HG02870 (cell line): ENCODE results near the gene DEFB119.
"Not testable (repeated sequence)": the region's sequence is repeated elsewhere in the genome, so short reads cannot be mapped to it uniquely, and the experiment has no call there.

Experiments
- ATAC-seq: cut with Tn5 transposase; IDR thresholded peaks from one replicate; pipeline ENCODE4 v1.9.1; 2021; ENCODE audit warnings: mild to moderate bottlenecking, moderate library complexity; ENCODE audit not compliant: unreplicated experiment

Gene DEFB119, protein sequence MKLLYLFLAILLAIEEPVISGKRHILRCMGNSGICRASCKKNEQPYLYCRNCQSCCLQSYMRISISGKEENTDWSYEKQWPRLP

DNA sequence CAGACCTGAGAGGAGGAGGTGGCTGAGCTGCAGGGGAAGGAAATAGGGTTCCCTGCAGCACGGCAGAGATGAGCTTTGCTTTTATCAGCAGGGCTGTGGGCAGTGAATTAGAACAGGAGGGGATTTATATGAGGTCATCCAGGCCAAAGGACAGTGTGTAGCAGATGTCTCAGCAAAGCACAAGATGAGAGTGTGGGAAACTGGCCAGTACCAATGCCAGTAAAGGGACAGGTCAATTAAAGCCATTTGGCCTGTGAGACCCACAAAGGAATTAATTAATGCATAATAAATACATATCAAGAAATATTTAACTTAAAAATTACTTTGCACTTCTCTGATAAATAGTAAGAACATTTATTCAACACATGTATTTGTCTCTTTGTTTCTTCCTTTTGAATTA is at the start of gene DEFB119:
DEFB119 (minus strand) TSS at position 101 of the 400 bp plus-strand sequence. CDS start 107 bp downstream, outside the sequence.
- ATAC-seq: no peak

DNA sequence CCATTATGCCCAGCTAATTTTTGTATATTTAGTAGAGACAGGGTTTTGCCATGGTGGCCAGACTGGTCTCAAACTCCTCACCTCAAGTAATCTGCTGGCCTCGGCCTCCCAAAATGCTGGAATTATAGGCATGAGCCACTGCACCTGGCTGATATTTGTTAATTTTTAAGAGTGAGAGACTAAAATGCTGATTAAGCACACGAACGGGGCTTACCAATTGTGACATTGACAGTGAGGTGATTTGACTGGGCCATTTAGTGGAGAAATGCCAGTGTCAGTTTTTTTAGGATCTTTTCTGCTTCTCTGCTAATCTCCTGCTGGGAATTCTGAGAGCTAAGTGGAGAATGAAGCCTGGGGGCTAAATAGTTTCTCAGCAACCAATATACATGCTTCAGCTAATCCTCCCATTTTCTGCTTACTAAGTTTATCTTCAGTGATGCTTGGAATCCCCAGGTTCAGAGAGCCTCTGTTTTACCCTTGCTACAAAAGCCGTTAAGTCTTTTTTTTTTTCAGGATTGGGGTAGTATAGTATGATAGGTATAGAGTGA is 40.3 kb upstream of the DEFB119 start:
- ATAC-seq: no peak

DNA sequence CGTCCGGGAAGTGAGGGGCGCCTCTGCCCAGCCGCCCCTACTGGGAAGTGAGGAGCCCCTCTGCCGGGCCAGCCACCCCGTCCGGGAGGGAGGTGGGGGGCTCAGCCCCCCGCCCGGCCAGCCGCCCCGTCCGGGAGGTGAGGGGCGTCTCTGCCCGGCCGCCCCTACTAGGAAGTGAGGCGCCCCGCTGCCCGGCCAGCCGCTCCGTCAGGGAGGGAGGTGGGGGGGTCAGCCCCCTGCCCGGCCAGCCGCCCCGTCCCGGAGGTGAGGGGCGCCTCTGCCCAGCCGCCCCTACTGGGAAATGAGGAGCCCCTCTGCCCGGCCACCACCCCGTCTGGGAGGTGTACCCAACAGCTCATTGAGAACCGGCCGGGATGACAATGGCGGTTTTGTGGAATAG is 37.2 kb upstream of the DEFB119 start:
- not testable (repeated sequence) for ATAC-seq

DNA sequence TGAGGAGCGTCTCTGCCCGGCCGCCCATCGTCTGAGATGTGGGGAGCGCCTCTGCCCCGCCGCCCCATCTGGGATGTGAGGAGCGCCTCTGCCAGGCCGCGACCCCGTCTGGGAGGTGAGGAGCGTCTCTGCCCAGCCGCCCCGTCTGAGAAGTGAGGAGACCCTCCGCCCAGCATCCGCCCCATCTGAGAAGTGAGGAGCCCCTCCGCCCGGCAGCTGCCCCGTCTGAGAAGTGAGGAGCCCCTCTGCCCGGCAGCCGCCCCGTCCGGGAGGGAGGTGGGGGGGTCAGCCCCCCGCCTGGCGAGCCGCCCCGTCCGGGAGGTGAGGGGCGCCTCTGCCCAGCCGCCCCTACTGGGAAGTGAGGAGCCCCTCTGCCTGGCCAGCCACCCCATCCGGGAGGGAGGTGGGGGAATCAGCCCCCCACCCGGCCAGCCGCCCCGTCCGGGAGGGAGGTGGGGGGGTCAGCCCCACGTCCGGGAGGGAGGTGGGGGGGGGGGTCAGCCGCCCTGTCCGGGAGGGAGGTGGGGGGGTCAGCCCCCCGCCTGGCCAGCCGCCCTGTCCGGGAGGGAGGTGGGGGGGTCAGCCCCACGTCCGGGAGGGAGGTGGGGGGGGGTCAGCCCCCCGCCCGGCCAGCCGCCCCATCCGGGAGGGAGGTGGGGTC is 36.6 kb upstream of the DEFB119 start:
- ATAC-seq: not testable (repeated sequence)

DNA sequence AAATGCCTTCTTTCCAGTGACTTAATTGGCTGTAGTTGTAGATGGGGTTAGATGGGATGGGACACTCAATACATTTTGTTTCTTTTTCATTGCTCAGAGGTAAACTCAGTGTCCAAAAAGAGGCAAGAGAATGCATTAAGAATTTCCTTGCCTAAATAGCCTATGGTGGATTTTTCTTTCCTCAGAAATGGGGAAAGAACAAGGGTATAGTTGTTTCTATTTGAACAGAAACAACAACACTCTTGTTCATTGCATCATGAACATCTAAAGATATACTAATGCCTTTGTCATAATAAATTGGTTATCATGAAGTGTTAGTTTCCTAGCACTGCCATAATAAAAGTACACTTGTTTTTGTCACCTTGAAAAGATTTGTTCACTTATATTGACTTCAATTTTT is 35.4 kb upstream of the DEFB119 start:
- no peak for ATAC-seq

DNA sequence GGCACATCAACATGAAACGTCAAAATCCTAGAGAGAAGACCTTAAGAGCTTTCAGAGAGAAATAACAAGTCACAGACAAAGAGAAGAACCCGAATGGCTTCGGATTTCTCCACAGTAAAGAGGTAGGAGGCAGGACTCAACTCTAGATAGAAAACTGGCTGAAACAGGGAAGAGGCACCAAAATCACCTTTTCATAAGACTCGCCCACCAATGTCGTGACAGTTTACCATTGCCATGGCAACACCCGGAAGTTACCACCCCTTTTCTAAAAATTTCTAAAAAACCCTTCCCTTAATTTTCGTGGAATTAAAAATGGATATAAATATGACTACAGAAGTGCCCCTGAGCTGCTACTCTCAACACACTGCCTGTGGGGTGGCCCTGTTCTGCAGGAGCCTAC is 27.9 kb upstream of the DEFB119 start:
- no peak for ATAC-seq

DNA sequence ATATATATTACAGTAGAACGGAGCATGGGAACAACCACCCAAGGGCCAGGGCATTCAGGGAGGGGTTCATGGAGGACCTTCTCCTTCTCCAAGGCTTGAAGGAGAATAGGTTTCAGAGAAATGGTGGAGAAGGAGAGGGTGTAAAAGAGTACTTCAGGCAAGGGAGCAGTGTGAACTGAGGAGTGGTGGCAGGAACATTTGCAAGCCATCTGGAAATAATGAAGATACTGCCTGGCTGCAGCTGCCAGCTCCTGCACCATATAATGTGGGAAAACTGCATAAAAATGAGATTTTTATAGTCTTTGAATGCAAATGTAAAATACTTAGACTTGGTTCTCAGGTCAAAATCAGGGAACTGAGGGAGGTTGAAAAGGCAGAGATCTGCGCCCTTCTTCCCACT is 25.3 kb upstream of the DEFB119 start:
- no peak for ATAC-seq

DNA sequence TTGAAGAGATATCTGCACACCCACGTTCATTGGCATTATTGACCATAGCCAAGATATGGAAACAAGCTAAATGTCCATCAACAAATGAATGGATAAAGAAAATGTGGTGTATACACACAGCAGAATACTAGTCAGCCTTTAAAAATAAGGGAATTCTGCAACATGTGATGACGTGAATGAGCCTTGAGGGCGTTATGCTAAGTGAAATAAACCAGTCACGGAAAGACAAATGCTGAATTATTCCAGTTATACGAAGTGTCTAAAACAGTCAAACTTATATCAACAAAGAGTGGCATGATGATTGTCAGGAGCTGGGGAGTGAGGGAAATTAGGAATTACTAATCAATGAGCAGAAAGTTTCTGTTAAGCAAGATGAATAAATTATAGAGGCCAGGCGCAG is 24.0 kb upstream of the DEFB119 start:
- ATAC-seq: no peak

DNA sequence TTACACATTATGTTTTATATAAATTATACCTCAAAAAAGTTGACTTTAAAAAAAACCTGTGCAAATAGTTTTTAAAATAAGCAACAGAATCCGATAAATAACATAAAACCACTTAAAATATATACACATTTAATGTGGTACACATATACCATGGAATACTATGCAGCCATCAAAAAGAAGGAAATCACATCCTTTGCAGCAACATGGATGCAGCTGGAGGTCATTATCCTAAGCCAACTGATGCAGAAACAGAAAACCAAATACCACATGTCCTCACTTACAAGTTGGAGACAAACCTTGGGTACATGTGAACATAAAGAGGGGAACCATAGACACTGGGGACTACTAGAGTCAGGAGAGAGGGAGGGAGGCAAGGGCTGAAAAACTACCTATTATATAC is 19.6 kb upstream of the DEFB119 start:
- no peak for ATAC-seq

DNA sequence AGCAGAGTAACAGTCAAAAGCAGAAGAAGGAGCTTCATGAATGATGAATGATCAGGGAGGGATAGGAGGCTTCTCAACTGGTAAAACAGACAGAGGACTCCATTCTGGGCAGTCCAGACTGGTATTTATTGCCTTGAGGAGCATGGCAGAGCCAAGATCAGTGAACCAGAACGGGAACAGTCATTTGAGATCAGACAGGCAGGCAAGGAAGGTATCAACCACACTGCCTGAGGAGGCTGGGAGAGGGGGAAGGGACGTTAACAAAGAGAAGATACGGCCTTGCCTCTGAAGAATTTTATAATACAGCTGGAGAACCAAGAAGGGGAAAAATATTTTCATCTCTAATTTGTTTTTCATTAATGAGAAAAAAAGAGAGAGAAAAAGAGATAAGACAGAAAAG is 15.7 kb upstream of the DEFB119 start, which contains the start of gene DEFB121:
DEFB121 (minus strand) TSS at position 101 of the 400 bp plus-strand sequence; CDS start at position 38, 63 bp downstream.
- no peak for ATAC-seq

DNA sequence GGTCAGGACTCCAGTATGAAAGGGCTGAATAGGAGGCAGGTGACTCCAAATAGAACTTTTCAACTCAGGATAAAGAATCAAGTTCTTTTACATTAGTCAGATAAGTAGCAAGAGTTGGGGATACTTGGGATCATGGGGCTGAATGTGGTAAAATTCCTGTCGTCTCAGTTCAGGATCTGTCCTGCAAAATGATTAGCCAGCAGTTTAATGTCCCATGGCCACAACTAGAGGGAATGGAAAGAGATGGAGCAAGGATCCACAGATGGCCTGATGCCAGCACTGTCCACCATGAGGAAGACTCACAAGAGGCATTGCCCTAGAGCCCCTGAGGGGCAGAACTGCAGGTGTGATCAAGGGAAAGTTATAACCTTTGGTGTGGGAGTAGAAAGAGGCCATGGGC is 13.5 kb upstream of the DEFB119 start:
- ATAC-seq: no peak

DNA sequence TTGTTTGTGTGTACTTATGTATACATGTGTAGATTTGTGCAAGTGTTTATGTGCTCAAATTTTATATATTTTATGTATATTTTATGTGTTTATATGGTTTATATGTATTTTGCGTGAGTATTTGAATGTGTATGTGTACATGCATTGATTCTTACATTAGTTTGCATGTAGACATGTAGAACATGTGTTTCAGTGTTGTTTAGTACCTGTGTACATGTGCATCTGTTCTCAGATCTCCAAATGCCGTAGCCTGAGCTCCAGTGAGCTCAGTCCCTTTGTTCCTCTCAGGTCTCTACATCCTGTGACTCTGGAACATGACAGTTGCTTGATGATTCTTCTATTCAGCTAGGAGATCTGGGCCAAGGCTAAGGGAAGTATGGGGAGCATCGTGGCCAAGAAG is 4.5 kb upstream of the DEFB119 start:
- ATAC-seq: no peak

DNA sequence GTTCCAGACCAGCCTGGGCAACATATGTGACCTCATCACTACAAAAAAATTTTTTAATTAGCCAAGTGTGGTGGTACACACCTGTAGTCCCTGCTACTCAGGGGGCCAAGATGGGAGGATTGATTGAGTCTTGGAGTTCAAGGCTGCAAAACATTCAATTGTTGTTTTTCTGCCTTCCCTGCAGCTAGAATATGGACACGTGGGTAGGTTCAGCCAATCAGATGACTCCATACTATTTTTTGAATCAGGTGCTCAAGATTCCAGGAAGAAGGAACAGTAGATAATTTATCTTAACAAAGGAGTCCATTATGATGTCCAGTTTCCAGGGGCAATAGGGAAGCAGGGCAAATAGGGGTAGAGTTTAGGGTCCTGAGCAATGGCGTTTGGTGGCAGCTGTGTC is 2.4 kb upstream of the DEFB119 start:
- no peak for ATAC-seq

DNA sequence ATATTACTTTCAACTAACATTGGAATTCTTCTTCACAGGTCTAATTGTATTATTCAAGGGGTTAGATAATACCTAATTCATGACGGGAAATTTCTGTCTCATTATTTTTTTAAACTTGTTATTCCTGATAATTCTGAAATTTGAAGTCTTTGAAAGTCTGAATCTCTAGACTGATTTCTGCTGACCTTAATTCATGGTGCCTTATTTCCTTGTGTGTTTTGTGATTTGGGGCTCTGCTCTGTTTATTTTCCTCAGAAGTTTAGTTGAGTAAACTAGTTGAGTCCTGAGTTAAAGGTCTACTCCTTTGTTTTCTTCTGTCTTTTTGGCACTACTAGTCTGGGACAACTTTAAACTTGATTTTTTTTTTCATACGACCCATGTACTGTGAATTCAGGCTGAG is 16.0 kb downstream of the DEFB119 start:
- ATAC-seq: no peak

DNA sequence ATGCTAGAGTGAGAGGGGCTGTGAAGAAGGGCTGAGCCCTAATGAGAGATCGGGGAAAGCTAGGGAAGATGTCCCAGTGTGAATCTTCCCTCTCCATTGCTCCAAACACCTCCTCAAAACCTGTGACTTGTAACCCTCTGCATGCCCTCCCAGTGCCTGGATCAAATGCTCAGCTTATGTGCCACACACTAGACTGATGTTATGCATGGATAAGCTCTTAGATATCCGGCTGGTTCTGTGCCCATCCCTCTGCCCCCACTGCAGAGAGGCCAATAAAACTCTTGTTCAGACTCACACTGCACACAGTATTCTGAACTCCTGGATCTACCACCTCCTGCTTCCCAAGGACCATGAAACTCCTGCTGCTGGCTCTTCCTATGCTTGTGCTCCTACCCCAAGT is 22.1 kb downstream of the DEFB119 start, which contains the start of gene DEFB118:
DEFB118 (plus strand) TSS at position 301 of the 400 bp plus-strand sequence; CDS start at position 351, 50 bp downstream.
- no peak for ATAC-seq

DNA sequence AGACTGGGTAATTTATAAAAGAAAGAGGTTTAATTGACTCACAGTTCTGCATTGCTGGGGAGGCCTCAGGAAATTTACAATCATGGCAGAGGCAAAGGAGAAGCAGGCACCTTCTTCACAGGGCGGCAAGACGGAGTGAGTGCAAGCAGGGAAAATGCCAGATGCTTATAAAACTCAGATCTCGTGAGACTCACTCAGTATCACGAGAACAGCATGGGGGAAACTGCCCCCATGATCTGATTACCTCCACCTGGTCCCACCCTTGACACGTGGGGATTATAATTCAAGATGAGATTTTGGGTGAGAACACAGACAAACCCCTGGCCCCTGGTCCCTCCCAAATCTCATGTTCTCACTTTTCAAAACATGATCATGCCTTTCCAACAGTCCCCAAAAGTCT is 26.1 kb downstream of the DEFB119 start:
- ATAC-seq: not testable (repeated sequence)

DNA sequence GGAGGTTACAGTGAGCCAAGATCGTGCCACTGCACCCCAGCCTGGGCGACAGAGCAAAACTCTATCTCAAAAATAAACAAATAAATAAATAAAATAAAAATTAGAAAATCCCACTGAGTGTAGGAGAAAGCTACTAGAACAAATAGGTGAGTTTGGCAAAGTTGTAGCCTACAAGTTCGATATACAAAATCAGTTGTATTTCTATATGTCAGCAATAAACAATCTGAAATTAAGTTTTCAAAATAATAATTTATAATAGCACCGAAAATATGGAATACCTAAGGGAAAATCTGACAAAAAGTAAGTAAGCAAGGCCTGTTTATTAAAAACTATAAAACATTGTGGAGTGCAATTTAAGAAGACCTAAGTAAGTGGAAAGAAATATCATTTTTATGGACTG is 27.1 kb downstream of the DEFB119 start:
- no peak for ATAC-seq

DNA sequence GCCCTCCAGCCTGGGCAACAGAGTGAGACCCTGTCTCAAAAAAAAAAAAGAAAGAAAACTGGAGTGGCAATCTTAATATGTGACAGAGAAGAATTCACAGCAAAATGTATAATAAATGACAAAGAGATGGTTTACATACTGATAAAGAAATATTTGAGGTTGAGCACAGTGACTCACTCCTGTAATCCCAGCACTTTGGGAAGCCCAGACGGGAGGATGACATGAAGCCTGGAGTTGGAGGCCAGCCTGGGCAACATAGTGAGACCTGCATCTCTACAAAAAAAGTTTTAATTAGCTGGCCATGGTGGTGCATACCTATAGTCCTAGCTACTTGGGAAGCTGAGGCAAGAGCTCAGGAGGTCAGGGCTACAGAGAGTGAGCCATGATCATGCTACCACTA is 34.4 kb downstream of the DEFB119 start:
- no peak for ATAC-seq

DNA sequence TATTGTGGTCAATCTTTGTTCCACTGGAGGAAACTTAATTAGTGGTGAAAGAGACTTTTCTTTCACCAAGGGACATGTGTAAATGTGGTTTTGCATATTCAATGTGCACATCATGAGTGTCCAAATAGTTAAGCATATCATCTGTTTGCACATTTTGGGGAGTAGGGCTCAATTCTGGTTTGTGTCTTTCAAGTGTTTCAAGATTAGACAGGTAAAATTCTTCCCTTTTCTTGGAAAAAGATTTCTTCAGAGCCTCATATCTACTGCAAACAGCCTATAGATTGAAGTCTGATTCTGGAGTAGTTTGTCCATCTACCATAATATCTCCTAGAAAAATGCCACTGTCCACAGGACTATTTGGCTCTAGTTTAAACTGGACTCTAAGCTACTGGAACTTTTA is 48.9 kb downstream of the DEFB119 start:
- ATAC-seq: no peak

DNA sequence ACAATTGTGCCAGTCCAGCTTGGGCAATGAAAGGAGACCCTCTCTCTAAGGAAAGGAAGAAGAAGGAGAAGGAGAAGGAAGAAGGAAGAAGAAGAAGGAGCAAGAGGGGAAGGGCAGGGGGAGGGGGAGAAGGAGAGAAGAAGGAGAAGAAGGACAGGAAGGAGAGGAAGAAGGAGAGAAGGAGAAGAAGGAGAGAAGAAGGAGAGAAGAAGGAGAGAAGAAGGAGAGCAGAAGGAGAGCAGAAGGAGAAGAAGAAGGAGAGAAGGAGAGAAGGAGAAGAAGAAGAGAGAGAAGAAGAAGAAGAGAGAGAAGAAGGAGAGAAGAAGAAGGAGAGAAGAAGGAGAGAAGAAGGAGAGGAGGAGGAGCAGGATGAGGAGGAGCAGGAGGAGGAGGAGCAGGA is 59.5 kb downstream of the DEFB119 start:
- ATAC-seq: no peak
